Measurements from ENCODE around the gene DLST. TPM values are rescaled to one million over a fixed set of nuclear protein-coding genes. Genes with fewer than 3 reads are reported as not detected.

The DLST gene
- total RNA-seq, 1 experiment from 2014 or later = 112 TPM

DNA sequence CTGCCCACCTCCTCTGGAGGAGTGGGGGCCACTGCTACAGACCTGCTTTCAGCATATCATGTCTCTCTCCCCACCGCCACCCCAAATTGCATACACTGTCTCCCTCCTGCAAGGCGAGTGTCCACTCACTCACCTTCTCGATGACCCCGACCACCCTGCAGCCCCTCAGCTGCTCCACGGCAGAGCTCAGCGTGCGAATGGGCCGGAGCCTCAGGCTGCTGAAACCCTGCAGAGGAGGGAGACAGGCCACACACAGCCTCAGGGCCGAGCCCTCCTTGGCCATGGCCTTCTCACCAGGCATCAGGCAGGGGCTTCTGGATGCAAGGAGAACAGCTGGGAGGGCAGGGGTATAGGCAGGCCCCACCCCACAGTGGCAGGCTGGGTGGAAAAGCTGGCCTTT, 36.7 kb downstream of the DLST start (continued):
- TF ChIP-seq TCF7 (CRISPR knock-in tag; IDR thresholded peaks at IDR 0.05; ENCODE audit: low read depth) (no peak), TEAD4 (CRISPR knock-in tag; IDR thresholded peaks at IDR 0.05) (no peak), ZBTB43 (CRISPR knock-in tag; IDR thresholded peaks at IDR 0.05) (no peak), ETV6 (CRISPR knock-in tag; IDR thresholded peaks at IDR 0.05) (no peak), ZNF416 (CRISPR knock-in tag; IDR thresholded peaks at IDR 0.05) (no peak), FOXP4 (CRISPR knock-in tag; IDR thresholded peaks at IDR 0.05) (no peak), IRF1 (CRISPR knock-in tag; IDR thresholded peaks at IDR 0.05) (no peak), ZNF263 (CRISPR knock-in tag; IDR thresholded peaks at IDR 0.05; ENCODE audit: low read depth) (no peak), ZNF425 (CRISPR knock-in tag; conservative IDR thresholded peaks at IDR 0.05) (no peak)

- H3K27me3 Mint-ChIP-seq (ENCODE audit: low read depth) = 0 out of 2 replicates have a peak, but pooled peaks cover 3% of the 10 kb centered on the region
- no peaks in the 10 kb centered on the region for H3K36me3 Mint-ChIP-seq
- ChIA-PET CTCF (interaction anchor here (4.8 kb wide), 1 partner anchor 13 kb away, joined by 62 read pairs; no protein-coding TSS in a partner anchor), POLR2A (no interaction called here)
- H3K4me3 Mint-ChIP-seq = no peak overlapping the region
- H3K9me3 Mint-ChIP-seq = no peaks in the 10 kb centered on the region
- H3K27ac Mint-ChIP-seq = 0 out of 2 replicates have a peak overlapping the region, but pooled peaks have one; percentile 30
- DNase-seq (ENCODE audit: low spot score) (no peak), ATAC-seq (no peak)
- peaks cover 9% of the 10 kb centered on the region for H3K4me1 Mint-ChIP-seq
- TF ChIP-seq CREB1 (CRISPR knock-in tag; IDR thresholded peaks at IDR 0.05) (no peak), NR2C2 (CRISPR knock-in tag; IDR thresholded peaks at IDR 0.05) (no peak), NR1H2 (CRISPR knock-in tag; IDR thresholded peaks at IDR 0.05) (no peak), SMAD3 (CRISPR knock-in tag; IDR thresholded peaks at IDR 0.05; ENCODE audit: borderline replicate concordance) (no peak), ETV6 (CRISPR knock-in tag; IDR thresholded peaks at IDR 0.05) (no peak), FOXJ3 (CRISPR knock-in tag; IDR thresholded peaks at IDR 0.05; ENCODE audit: borderline replicate concordance) (no peak), FOXP4 (CRISPR knock-in tag; IDR thresholded peaks at IDR 0.05) (no peak), ZNF121 (CRISPR knock-in tag; IDR thresholded peaks at IDR 0.05) (no peak), ZNF423 (CRISPR knock-in tag; IDR thresholded peaks at IDR 0.05) (no peak), ERG (CRISPR knock-in tag; IDR thresholded peaks at IDR 0.05) (no peak), USF2 (CRISPR knock-in tag; IDR thresholded peaks at IDR 0.05) (no peak), ELF4 (CRISPR knock-in tag; IDR thresholded peaks at IDR 0.05; ENCODE audit: low read depth) (no peak), ZNF396 (CRISPR knock-in tag; IDR thresholded peaks at IDR 0.05; ENCODE audit: borderline replicate concordance) (no peak)
- TF ChIP-seq, protein P1, sequence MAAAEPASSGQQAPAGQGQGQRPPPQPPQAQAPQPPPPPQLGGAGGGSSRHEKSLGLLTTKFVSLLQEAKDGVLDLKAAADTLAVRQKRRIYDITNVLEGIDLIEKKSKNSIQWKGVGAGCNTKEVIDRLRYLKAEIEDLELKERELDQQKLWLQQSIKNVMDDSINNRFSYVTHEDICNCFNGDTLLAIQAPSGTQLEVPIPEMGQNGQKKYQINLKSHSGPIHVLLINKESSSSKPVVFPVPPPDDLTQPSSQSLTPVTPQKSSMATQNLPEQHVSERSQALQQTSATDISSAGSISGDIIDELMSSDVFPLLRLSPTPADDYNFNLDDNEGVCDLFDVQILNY (CRISPR knock-in tag; IDR thresholded peaks at IDR 0.05) = no peak
These were observed 37.9 kb downstream of the DLST start for GRCh38 chr14:74919421-74920165.
